Measurements from ENCODE around the gene DNAAF8. TPM values are rescaled to one million over a fixed set of nuclear protein-coding genes. Genes with fewer than 3 reads are reported as not detected.

The DNAAF8 gene
- total RNA-seq, 1 donor from 2014 or later, result 0.96 TPM

DNA sequence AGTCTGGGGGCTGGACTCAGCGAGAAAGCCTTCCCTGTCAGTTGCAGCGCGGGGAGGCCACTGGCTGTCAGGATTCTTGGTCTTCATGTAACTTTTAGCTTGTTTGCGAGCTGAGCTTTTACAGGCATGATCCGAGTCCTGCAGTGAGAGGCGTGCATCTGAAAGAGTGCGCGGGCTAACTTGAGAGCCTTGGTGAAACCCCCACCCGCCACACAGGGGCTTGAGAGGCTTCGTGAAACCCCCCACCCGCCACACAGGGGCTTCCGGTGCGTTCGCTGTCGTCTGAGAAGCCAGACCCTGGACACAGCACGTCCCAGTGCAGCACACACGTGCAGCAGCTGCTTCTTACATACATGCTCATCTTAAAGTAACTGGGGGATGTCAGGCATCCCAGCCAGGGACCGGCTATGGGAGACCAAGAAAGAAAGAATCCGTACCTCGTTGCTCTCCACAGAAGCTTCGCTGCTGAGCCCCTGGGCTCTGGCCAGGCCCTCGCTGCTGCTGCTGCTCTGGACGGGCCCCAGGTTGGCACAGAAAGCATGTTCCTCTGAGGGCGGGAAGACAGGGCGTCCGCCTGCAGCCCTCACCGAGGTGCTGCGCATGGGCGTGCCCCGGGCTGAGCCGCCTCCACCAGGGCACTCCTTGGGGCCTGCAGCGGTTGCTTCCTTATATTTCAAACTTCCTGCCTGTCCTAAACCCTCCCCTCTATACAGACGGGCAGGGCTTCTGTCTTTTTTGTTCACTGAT is 33.2 kb upstream of the DNAAF8 start:
- H3K27ac Mint-ChIP-seq (ENCODE audit: unreplicated experiment), result no peak overlapping the region
- H3K4me3 Mint-ChIP-seq, result no peak overlapping the region
- peaks cover 6% of the 10 kb centered on the region for H3K36me3 Mint-ChIP-seq (ENCODE audit: low read depth)
- H3K9me3 Mint-ChIP-seq, result no peaks in the 10 kb centered on the region
- H3K27me3 Mint-ChIP-seq (ENCODE audit: low read depth), result no peaks in the 10 kb centered on the region
- TF ChIP-seq, protein P1, sequence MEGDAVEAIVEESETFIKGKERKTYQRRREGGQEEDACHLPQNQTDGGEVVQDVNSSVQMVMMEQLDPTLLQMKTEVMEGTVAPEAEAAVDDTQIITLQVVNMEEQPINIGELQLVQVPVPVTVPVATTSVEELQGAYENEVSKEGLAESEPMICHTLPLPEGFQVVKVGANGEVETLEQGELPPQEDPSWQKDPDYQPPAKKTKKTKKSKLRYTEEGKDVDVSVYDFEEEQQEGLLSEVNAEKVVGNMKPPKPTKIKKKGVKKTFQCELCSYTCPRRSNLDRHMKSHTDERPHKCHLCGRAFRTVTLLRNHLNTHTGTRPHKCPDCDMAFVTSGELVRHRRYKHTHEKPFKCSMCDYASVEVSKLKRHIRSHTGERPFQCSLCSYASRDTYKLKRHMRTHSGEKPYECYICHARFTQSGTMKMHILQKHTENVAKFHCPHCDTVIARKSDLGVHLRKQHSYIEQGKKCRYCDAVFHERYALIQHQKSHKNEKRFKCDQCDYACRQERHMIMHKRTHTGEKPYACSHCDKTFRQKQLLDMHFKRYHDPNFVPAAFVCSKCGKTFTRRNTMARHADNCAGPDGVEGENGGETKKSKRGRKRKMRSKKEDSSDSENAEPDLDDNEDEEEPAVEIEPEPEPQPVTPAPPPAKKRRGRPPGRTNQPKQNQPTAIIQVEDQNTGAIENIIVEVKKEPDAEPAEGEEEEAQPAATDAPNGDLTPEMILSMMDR (conservative IDR thresholded peaks at IDR 0.05), result no peak
- no peak for DNase-seq (ENCODE audit: low read depth, low spot score)
- no peaks in the 10 kb centered on the region for H3K4me1 Mint-ChIP-seq

DNA sequence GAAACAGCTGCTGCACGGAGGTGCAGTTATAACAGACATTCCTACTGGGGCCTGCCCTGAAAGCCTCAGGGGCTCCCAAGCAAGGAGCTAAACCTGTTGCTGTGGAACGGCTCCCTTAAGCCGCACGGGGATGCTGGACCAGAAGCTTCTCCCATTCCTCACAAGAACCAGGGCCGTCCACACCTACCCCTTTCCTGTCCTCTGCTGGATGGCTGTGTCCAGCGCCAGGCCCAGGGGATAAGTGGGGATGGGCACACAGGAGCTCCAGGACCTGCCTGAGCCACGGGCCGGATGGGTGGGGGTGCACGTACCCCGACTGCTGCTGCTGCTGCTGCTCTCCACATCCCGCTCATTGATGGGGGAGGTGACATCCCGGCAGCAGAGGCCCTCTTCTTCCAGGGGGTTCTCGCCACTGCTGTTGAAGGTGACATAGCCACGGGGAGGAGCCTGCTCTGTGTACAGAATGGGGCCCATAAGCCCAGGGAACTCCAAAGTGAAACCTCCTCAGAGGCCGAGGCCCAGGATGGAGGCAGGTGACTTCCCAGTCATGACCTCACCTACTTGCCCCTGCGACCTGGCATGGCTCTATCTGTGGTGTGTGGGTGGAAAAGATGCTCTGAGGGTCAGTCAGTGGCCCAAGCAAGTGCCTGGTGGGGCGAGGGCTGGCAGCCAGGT is 32.4 kb upstream of the DNAAF8 start:
- H3K4me1 Mint-ChIP-seq, result no peaks in the 10 kb centered on the region
- H3K9me3 Mint-ChIP-seq, result no peaks in the 10 kb centered on the region
- no peak for DNase-seq (ENCODE audit: low read depth, low spot score)
- H3K4me3 Mint-ChIP-seq, result no peak overlapping the region
- H3K27me3 Mint-ChIP-seq (ENCODE audit: low read depth), result no peaks in the 10 kb centered on the region
- peaks cover 10% of the 10 kb centered on the region for H3K36me3 Mint-ChIP-seq (ENCODE audit: low read depth)
- no peak overlapping the region for H3K27ac Mint-ChIP-seq (ENCODE audit: unreplicated experiment)
- TF ChIP-seq, protein P1 (conservative IDR thresholded peaks at IDR 0.05), result no peak

DNA sequence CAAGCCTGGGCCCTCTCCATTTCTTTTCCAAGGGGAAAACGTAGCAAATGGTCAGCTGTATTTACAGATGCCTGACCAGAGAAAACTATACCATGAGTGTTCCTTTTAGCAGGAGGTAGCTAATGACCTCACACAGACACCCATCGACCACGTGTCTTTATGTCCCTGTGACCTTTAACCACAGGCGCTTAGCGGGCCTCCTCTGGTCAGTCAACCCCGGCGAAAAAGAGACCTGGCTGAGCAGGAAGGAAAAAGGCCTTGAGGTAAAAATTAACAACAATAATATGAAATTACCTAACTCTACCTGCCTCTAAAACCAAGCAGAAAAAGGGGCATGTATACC is 31.9 kb upstream of the DNAAF8 start:
- no peak overlapping the region for H3K4me3 Mint-ChIP-seq
- TF ChIP-seq, protein P1 (conservative IDR thresholded peaks at IDR 0.05), result no peak
- no peaks in the 10 kb centered on the region for H3K9me3 Mint-ChIP-seq
- DNase-seq (ENCODE audit: low read depth, low spot score), result no peak
- H3K36me3 Mint-ChIP-seq (ENCODE audit: low read depth), result peaks cover 12% of the 10 kb centered on the region
- H3K27ac Mint-ChIP-seq (ENCODE audit: unreplicated experiment), result no peak overlapping the region
- H3K4me1 Mint-ChIP-seq, result no peaks in the 10 kb centered on the region
- H3K27me3 Mint-ChIP-seq (ENCODE audit: low read depth), result no peaks in the 10 kb centered on the region

DNA sequence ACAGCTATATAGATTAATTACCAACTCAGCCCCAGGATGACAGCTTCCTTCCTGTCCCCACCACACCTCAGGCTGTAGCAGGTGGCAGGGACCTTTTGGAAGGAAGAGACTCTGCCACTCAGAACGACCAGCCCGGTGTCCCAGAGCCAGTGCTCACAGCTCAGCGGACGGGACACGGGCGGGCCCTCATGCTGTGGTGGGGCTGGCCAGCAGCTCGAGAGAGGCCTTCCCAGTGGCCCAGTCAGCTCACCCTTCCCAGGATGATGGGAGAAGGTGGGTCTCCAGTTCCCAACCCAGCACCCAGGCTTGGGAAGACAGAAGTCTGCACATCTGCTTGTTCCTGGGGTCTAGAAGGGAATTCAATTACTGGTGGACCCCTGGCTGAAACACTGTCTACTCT is 30.4 kb upstream of the DNAAF8 start:
- Mint-ChIP-seq H3K4me1 (no peaks in the 10 kb centered on the region), H3K4me3 (no peak overlapping the region), H3K9me3 (no peaks in the 10 kb centered on the region), H3K27ac (ENCODE audit: unreplicated experiment) (no peak overlapping the region), H3K36me3 (ENCODE audit: low read depth) (peaks cover 12% of the 10 kb centered on the region), H3K27me3 (ENCODE audit: low read depth) (no peaks in the 10 kb centered on the region)
- TF ChIP-seq, protein P1 (conservative IDR thresholded peaks at IDR 0.05), result no peak
- DNase-seq (ENCODE audit: low read depth, low spot score), result no peak

DNA sequence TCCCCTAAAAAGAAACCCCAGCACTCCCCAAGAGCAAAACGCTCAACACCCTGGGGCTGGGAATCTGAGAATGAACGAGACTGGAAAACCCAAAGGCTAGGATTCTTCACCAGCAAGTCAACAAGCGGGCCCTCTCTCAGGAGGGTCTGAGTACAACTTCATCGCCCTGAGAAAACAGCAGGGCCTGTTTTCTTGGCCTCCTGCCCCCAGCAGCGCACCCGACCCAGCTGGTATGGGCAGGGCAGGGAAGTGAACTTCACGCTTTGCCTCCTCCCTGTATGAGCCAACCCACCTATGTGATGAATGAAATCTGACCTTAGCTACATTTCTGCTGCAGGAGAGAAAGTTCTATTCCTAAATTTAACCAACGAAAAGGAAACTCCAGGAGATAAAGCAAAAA is 29.8 kb upstream of the DNAAF8 start:
- no peaks in the 10 kb centered on the region for H3K4me1 Mint-ChIP-seq
- H3K27me3 Mint-ChIP-seq (ENCODE audit: low read depth), result no peaks in the 10 kb centered on the region
- H3K27ac Mint-ChIP-seq (ENCODE audit: unreplicated experiment), result no peak overlapping the region
- H3K9me3 Mint-ChIP-seq, result no peaks in the 10 kb centered on the region
- H3K4me3 Mint-ChIP-seq, result no peak overlapping the region
- TF ChIP-seq, protein P1 (conservative IDR thresholded peaks at IDR 0.05), result no peak
- DNase-seq (ENCODE audit: low read depth, low spot score), result no peak
- peaks cover 10% of the 10 kb centered on the region for H3K36me3 Mint-ChIP-seq (ENCODE audit: low read depth)

Data from neural crest cell (in vitro differentiated cells).